Glutamatergic neuron (in vitro differentiated cells): Measurements from ENCODE around the gene COX4I1. TPM values are rescaled to one million over a fixed set of nuclear protein-coding genes. Genes with fewer than 3 reads are reported as not detected.

Experiments used
- DNase-seq: peaks from one replicate; pipeline ENCODE4 v3.0.0; 2022
- H3K27ac Mint-ChIP-seq: one replicate; pipeline ENCODE4 v1.8.0; 2020; ENCODE audit warnings: mild to moderate bottlenecking, mixed read lengths, inconsistent platforms; ENCODE audit not compliant: unreplicated experiment
- H3K27me3 Mint-ChIP-seq: one replicate; pipeline ENCODE4 v1.8.0; 2020; ENCODE audit warnings: mild to moderate bottlenecking, moderate library complexity, mixed read lengths, inconsistent platforms; ENCODE audit not compliant: unreplicated experiment
- H3K36me3 Mint-ChIP-seq: one replicate; pipeline ENCODE4 v1.8.0; 2020; ENCODE audit warnings: mild to moderate bottlenecking, mixed read lengths, inconsistent platforms; ENCODE audit not compliant: unreplicated experiment
- H3K4me1 Mint-ChIP-seq: one replicate; pipeline ENCODE4 v1.8.0; 2020; ENCODE audit warnings: mild to moderate bottlenecking, low read depth, mixed read lengths, inconsistent platforms; ENCODE audit not compliant: unreplicated experiment
- H3K4me3 Mint-ChIP-seq: one replicate; pipeline ENCODE4 v1.8.0; 2020; ENCODE audit warnings: mild to moderate bottlenecking, mixed read lengths, inconsistent platforms; ENCODE audit not compliant: unreplicated experiment
- H3K9me3 Mint-ChIP-seq: one replicate; pipeline ENCODE4 v1.8.0; 2020; ENCODE audit warnings: mild to moderate bottlenecking, moderate library complexity, mixed read lengths, inconsistent platforms; ENCODE audit not compliant: unreplicated experiment
- CTCF ChIP-seq: fragments of 200-600 bp; sonication (generic); IDR thresholded peaks from one replicate; pipeline ENCODE4 v1.5.0; 2021; ENCODE audit not compliant: partially characterized antibody, unreplicated experiment
- total RNA-seq: library from RNA; stranded (reverse); fragmentation: NEBNext Ultra II Directional; extraction: Animal tissue kit (Norgen Biotek cat#: 25700); gene quantifications from one replicate; pipeline ENCODE4 v1.2.1, GENCODE V29; 2021; ENCODE audit not compliant: unreplicated experiment

Gene COX4I1
- total RNA-seq, 1 donor from 2014 or later, result 544 TPM

- H3K27me3 Mint-ChIP-seq, result peaks cover 8% of the 10 kb centered on the region
- H3K36me3 Mint-ChIP-seq, result peaks cover 5% of the 10 kb centered on the region
- no peaks in the 10 kb centered on the region for H3K9me3 Mint-ChIP-seq
- no peak for TF ChIP-seq CTCF
- no peak overlapping the region for H3K4me3 Mint-ChIP-seq
- DNase-seq, result no peak
- peaks cover 2% of the 10 kb centered on the region for H3K4me1 Mint-ChIP-seq
- H3K27ac Mint-ChIP-seq, result no peak overlapping the region
Measured at GRCh38 chr16:85854935-85855334, 55.4 kb downstream of the COX4I1 start.

GRCh38 chr16:85856079-85856478, 56.6 kb downstream of the COX4I1 start:
- no peak overlapping the region for H3K27ac Mint-ChIP-seq
- peaks cover 7% of the 10 kb centered on the region for H3K27me3 Mint-ChIP-seq
- no peak for TF ChIP-seq CTCF
- H3K36me3 Mint-ChIP-seq, result peaks cover 5% of the 10 kb centered on the region
- H3K9me3 Mint-ChIP-seq, result no peaks in the 10 kb centered on the region
- no peaks in the 10 kb centered on the region for H3K4me1 Mint-ChIP-seq
- H3K4me3 Mint-ChIP-seq, result no peak overlapping the region
- DNase-seq, result no peak

GRCh38 chr16:85856585-85856984, 57.1 kb downstream of the COX4I1 start:
- Mint-ChIP-seq H3K27ac (no peak overlapping the region), H3K27me3 (peaks cover 8% of the 10 kb centered on the region), H3K4me1 (no peaks in the 10 kb centered on the region), H3K9me3 (no peaks in the 10 kb centered on the region), H3K4me3 (no peak overlapping the region), H3K36me3 (peaks cover 5% of the 10 kb centered on the region)
- no peak for TF ChIP-seq CTCF
- no peak for DNase-seq

Other genes starting within 250 kb of the COX4I1 start
- 473 TPM for gene GSE1, start 186.4 kb upstream of the COX4I1 start, total RNA-seq
- 7.1 TPM for gene GINS2, start 110.7 kb upstream of the COX4I1 start, total RNA-seq
- gene C16orf74, start 48.6 kb upstream of the COX4I1 start, total RNA-seq, result 2.6 TPM
- 34.2 TPM for gene EMC8, start 151 bp upstream of the COX4I1 start, total RNA-seq
- 1.0 TPM for gene IRF8, start 99.5 kb downstream of the COX4I1 start, total RNA-seq